Osteocyte (in vitro differentiated cells): Measurements from ENCODE around the gene ATG2B. TPM values are rescaled to one million over a fixed set of nuclear protein-coding genes. Genes with fewer than 3 reads are reported as not detected.

Experiments used
- DNase-seq: peaks from one replicate; pipeline ENCODE4 v3.0.0; 2021; ENCODE audit warnings: mixed read lengths; ENCODE audit not compliant: unreplicated experiment; ENCODE audit errors: extremely low spot score
- H3K27ac Mint-ChIP-seq: one replicate; pipeline ENCODE4 v1.8.0; 2021; ENCODE audit warnings: mild to moderate bottlenecking, mixed read lengths; ENCODE audit not compliant: unreplicated experiment
- H3K27me3 Mint-ChIP-seq: one replicate; pipeline ENCODE4 v1.8.0; 2021; ENCODE audit warnings: mixed read lengths; ENCODE audit not compliant: unreplicated experiment
- H3K36me3 Mint-ChIP-seq: one replicate; pipeline ENCODE4 v1.8.0; 2021; ENCODE audit warnings: mixed read lengths; ENCODE audit not compliant: unreplicated experiment
- H3K4me1 Mint-ChIP-seq: one replicate; pipeline ENCODE4 v1.8.0; 2021; ENCODE audit warnings: mixed read lengths; ENCODE audit not compliant: unreplicated experiment
- H3K4me3 Mint-ChIP-seq: one replicate; pipeline ENCODE4 v1.8.0; 2021; ENCODE audit warnings: mild to moderate bottlenecking, moderate library complexity, mixed read lengths; ENCODE audit not compliant: unreplicated experiment
- H3K9me3 Mint-ChIP-seq: one replicate; pipeline ENCODE4 v1.8.0; 2021; ENCODE audit warnings: mixed read lengths; ENCODE audit not compliant: unreplicated experiment
- total RNA-seq: library from RNA; stranded (reverse); gene quantifications from 2 replicates; pipeline ENCODE4 v1.2.1, GENCODE V29; 2021
- TF ChIP-seq, protein P1 (sequence below): fragments of 200-600 bp; sonication (generic); IDR thresholded peaks from 2 replicates; pipeline ENCODE4 v1.5.0; 2021; ENCODE audit warnings: antibody characterized with exemption, mild to moderate bottlenecking, moderate library complexity

The ATG2B gene
- total RNA-seq, 1 donor from 2014 or later: 26.9 TPM

GRCh38 chr14:96279564-96279963 is 83.6 kb downstream of the ATG2B start:
- H3K4me3 Mint-ChIP-seq: peak overlapping the region; percentile 32
- no peaks in the 10 kb centered on the region for H3K9me3 Mint-ChIP-seq
- TF ChIP-seq, protein P1, sequence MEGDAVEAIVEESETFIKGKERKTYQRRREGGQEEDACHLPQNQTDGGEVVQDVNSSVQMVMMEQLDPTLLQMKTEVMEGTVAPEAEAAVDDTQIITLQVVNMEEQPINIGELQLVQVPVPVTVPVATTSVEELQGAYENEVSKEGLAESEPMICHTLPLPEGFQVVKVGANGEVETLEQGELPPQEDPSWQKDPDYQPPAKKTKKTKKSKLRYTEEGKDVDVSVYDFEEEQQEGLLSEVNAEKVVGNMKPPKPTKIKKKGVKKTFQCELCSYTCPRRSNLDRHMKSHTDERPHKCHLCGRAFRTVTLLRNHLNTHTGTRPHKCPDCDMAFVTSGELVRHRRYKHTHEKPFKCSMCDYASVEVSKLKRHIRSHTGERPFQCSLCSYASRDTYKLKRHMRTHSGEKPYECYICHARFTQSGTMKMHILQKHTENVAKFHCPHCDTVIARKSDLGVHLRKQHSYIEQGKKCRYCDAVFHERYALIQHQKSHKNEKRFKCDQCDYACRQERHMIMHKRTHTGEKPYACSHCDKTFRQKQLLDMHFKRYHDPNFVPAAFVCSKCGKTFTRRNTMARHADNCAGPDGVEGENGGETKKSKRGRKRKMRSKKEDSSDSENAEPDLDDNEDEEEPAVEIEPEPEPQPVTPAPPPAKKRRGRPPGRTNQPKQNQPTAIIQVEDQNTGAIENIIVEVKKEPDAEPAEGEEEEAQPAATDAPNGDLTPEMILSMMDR: no peak
- H3K27ac Mint-ChIP-seq: peak overlapping the region; percentile 18
- H3K36me3 Mint-ChIP-seq: peaks cover 8% of the 10 kb centered on the region
- H3K27me3 Mint-ChIP-seq: no peaks in the 10 kb centered on the region
- DNase-seq: no peak
- peaks cover 37% of the 10 kb centered on the region for H3K4me1 Mint-ChIP-seq

DNA sequence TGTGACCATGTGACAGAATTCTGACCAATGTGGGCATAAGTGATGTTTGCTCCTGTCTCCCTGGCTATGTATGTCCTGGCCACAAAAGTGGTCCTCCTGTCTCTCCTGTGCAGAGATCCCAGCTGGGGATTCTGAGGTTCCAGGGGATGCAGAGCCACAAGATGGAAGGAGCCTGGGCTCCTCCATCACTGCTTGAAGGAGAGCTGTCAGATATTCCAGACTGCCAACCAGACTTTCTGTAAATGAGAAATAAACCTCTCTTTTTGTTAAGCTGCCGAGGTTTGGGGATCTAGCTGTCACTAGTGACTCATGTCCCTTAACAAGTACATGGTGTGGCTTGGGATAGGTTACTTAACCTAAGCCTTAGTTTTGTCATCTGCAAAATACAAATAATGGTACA is 85.3 kb downstream of the ATG2B start:
- H3K9me3 Mint-ChIP-seq: peaks cover 4% of the 10 kb centered on the region
- no peak overlapping the region for H3K4me3 Mint-ChIP-seq
- H3K27me3 Mint-ChIP-seq: no peaks in the 10 kb centered on the region
- no peak for DNase-seq
- TF ChIP-seq, protein P1: no peak
- no peak overlapping the region for H3K27ac Mint-ChIP-seq
- H3K36me3 Mint-ChIP-seq: peaks cover 3% of the 10 kb centered on the region
- peaks cover 34% of the 10 kb centered on the region for H3K4me1 Mint-ChIP-seq

DNA sequence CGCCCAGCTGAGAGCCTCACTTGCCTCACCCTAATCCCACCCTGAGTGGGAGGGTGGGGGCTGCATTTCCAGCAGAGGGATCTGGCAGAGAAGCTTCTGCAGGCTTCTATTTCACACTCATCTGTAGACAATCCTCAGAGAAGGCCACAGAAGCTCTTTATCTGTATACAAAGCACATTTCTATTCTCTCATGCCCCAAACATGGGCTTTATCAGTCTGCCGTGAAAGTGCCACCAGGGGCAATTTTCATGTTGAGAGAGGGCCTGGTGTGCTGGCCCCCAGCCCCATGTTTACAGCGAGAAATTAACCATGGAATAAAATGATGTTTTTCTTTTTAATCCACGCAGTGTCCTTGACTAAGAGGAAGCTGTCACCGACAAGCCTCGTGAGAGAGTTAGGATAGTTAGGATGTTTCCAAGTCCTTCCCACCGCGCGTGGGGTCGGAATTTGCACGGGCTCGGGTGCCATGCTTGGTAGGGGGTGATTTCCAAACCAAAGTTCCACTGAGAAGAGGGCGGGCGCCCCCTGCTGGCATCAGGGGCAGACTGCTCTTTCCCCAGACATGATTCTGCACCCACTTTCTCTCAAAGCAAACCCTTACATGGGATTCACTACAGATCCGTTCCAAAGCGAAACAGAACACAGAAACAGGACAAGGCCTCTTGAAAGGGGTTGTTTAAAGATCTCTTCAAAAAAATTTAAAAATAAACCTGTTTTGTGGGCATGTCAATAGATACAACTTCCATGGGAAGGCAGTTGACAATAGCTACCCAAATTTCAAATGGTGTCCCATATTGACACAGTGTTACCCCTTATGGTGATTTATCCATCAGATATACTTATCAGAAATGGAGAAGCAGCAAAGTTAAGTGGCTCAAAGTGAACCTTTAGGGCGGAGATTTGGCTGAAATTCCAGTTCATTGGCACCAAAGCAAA is 87.7 kb downstream of the ATG2B start:
- H3K27me3 Mint-ChIP-seq: no peaks in the 10 kb centered on the region
- peaks cover 3% of the 10 kb centered on the region for H3K36me3 Mint-ChIP-seq
- peaks cover 17% of the 10 kb centered on the region for H3K4me1 Mint-ChIP-seq
- DNase-seq: peak; percentile 90
- no peak overlapping the region for H3K27ac Mint-ChIP-seq
- H3K4me3 Mint-ChIP-seq: no peak overlapping the region
- TF ChIP-seq, protein P1: peak; percentile 99
- peaks cover 13% of the 10 kb centered on the region for H3K9me3 Mint-ChIP-seq

DNA sequence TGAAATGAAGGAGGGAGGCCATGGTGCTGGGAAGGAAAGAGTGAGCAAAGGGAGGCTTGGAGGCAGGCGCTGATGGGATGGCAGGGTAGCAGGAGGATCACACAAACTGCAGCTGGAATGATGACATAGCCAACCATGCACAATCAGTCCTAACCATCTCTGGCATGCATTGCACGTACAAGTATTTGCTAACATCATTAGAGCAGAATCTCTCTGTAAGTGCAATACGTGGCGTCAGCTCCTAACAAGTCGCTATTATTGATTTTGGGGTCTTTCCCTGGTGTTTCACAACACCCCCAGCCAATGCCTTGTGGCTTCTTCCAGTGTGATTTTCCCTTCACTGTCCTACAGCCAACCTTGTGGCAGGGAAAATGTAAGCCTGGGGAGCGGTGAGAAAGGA is 88.6 kb downstream of the ATG2B start:
- TF ChIP-seq, protein P1: no peak
- Mint-ChIP-seq H3K4me1 (peaks cover 9% of the 10 kb centered on the region), H3K4me3 (no peak overlapping the region), H3K27ac (no peak overlapping the region), H3K9me3 (peaks cover 13% of the 10 kb centered on the region), H3K36me3 (peaks cover 3% of the 10 kb centered on the region), H3K27me3 (no peaks in the 10 kb centered on the region)
- peak; percentile 54 for DNase-seq

- no peak for DNase-seq
- H3K27ac Mint-ChIP-seq: no peak overlapping the region
- peaks cover 9% of the 10 kb centered on the region for H3K4me1 Mint-ChIP-seq
- H3K4me3 Mint-ChIP-seq: no peak overlapping the region
- peaks cover 13% of the 10 kb centered on the region for H3K9me3 Mint-ChIP-seq
- TF ChIP-seq, protein P1: no peak
- no peaks in the 10 kb centered on the region for H3K27me3 Mint-ChIP-seq
- peaks cover 3% of the 10 kb centered on the region for H3K36me3 Mint-ChIP-seq
These were observed 89.0 kb downstream of the ATG2B start for GRCh38 chr14:96274122-96274521.
